ENCODE measurements around the gene SLC39A10.

Gene SLC39A10

DNA sequence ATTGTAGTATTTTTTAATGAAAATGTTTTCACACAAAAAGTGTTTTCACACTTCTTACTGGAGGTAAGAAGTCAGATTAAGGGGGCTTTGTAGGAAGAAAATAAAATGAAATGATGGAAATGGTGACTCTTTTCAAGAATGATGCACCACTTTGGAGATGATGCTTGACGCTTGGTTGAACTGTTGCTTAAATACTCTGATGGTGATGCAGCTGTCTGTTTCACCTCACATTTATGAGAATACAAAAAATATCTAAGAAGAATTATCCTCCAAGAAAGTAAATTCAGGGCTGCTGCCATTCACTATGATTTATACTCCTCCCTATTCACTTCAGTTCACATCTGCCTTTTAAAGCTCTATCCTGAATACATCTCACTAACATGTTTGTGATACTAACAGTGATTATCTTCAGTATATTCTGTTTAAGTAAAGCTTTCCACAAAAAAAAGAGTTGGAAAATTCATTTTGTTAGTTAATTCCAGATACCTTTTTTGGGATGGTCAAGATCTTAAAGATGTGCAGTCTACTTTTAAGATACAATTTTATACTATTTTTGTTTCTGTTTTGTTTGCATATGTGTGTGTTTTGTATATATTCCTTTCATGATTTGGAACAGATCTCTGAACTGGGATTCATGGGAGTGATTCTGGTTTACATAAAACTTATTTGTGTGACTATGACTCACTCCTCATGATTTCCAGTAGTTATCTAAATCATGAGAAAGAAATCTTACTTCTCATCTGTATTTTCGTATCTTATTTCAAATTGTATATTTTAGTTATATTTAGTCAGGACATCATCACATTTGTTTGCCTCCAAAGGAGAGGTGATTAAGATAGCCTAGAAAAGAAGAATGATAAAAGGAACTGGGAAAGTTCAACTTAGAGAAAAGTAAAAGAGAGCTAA is 53.1 kb downstream of the SLC39A10 start:
- H3K4me3 ChIP-seq (ENCODE audit: low read length), result no peak overlapping the region
- no peaks in the 10 kb centered on the region for H3K27me3 ChIP-seq (ENCODE audit: low read depth, low read length)
- H3K79me2 ChIP-seq (ENCODE audit: low read length), result no peaks in the 10 kb centered on the region
- no peak overlapping the region for H3K9ac ChIP-seq (ENCODE audit: low read length)
- no peaks in the 10 kb centered on the region for H3K9me3 ChIP-seq (ENCODE audit: insufficient read depth, low read length)
- H3K27ac ChIP-seq (ENCODE audit: low read length), result no peak overlapping the region
- H3K4me2 ChIP-seq (ENCODE audit: low read length), result no peak overlapping the region
- no peak overlapping the region for H2AFZ ChIP-seq (ENCODE audit: low read depth, low read length)
- peaks cover 2% of the 10 kb centered on the region for H3K36me3 ChIP-seq (replicated peaks; ENCODE audit: low read depth, low read length)
- H3K4me1 ChIP-seq (ENCODE audit: low read length), result no peaks in the 10 kb centered on the region
- TF ChIP-seq, protein P1, sequence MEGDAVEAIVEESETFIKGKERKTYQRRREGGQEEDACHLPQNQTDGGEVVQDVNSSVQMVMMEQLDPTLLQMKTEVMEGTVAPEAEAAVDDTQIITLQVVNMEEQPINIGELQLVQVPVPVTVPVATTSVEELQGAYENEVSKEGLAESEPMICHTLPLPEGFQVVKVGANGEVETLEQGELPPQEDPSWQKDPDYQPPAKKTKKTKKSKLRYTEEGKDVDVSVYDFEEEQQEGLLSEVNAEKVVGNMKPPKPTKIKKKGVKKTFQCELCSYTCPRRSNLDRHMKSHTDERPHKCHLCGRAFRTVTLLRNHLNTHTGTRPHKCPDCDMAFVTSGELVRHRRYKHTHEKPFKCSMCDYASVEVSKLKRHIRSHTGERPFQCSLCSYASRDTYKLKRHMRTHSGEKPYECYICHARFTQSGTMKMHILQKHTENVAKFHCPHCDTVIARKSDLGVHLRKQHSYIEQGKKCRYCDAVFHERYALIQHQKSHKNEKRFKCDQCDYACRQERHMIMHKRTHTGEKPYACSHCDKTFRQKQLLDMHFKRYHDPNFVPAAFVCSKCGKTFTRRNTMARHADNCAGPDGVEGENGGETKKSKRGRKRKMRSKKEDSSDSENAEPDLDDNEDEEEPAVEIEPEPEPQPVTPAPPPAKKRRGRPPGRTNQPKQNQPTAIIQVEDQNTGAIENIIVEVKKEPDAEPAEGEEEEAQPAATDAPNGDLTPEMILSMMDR (IDR thresholded peaks at IDR 0.05; ENCODE audit: low read depth, low read length), result no peak
- TF ChIP-seq EZH2phosphoT487 (IDR thresholded peaks at IDR 0.05; ENCODE audit: low read depth), result no peak
- no peaks in the 10 kb centered on the region for H4K20me1 ChIP-seq (ENCODE audit: insufficient read depth, low read length)

DNA sequence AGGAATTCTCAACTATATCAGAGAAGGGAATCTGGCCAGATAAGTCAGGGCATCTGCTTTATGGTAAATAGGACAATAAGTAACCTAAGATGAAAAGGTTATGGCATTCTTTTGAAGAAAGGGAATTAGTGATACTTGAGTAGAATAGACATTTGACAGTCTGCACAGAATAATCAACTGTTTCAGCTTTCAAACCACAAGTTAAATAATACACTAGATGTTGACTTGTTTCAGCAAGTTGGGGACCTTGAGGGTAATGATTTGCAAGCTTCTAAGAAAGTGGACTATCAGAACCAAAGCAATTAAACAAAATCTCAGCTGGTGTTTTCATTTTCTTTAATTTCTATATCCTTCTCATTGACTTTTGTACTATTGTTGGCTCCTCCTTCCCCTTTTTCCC is 54.5 kb downstream of the SLC39A10 start:
- TF ChIP-seq EZH2phosphoT487 (IDR thresholded peaks at IDR 0.05; ENCODE audit: low read depth), result no peak
- TF ChIP-seq, protein P1 (IDR thresholded peaks at IDR 0.05; ENCODE audit: low read depth, low read length), result no peak
- Histone ChIP-seq H4K20me1 (ENCODE audit: insufficient read depth, low read length) (no peaks in the 10 kb centered on the region), H3K4me3 (ENCODE audit: low read length) (no peak overlapping the region), H3K36me3 (replicated peaks; ENCODE audit: low read depth, low read length) (peaks cover 2% of the 10 kb centered on the region), H3K4me2 (ENCODE audit: low read length) (no peak overlapping the region), H3K9ac (ENCODE audit: low read length) (no peak overlapping the region), H3K79me2 (ENCODE audit: low read length) (no peaks in the 10 kb centered on the region), H3K27me3 (ENCODE audit: low read depth, low read length) (no peaks in the 10 kb centered on the region), H3K27ac (ENCODE audit: low read length) (no peak overlapping the region), H3K4me1 (ENCODE audit: low read length) (no peaks in the 10 kb centered on the region), H3K9me3 (ENCODE audit: insufficient read depth, low read length) (no peaks in the 10 kb centered on the region), H2AFZ (ENCODE audit: low read depth, low read length) (no peak overlapping the region)

DNA sequence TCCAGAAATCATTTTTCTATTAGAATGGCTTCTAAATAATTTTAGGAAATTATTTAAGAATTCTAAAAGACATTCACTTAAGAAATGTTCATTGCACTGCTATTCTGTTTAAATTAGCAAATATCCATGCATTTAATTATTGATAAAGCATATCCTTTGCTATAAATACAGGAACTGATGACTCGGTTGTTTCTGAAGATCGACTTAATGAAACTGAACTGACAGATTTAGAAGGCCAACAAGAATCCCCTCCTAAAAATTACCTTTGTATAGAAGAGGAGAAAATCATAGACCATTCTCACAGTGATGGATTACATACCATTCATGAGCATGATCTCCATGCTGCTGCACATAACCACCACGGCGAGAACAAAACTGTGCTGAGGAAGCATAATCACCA is 59.4 kb downstream of the SLC39A10 start:
- Histone ChIP-seq H3K9me3 (ENCODE audit: insufficient read depth, low read length) (no peaks in the 10 kb centered on the region), H3K79me2 (ENCODE audit: low read length) (no peaks in the 10 kb centered on the region), H4K20me1 (ENCODE audit: insufficient read depth, low read length) (no peaks in the 10 kb centered on the region), H3K4me3 (ENCODE audit: low read length) (no peak overlapping the region), H3K4me1 (ENCODE audit: low read length) (no peaks in the 10 kb centered on the region), H3K9ac (ENCODE audit: low read length) (no peak overlapping the region), H3K27ac (ENCODE audit: low read length) (no peak overlapping the region), H2AFZ (ENCODE audit: low read depth, low read length) (no peak overlapping the region), H3K27me3 (ENCODE audit: low read depth, low read length) (no peaks in the 10 kb centered on the region), H3K36me3 (replicated peaks; ENCODE audit: low read depth, low read length) (peaks cover 9% of the 10 kb centered on the region), H3K4me2 (ENCODE audit: low read length) (no peak overlapping the region)
- TF ChIP-seq, protein P1 (IDR thresholded peaks at IDR 0.05; ENCODE audit: low read depth, low read length), result no peak
- no peak for TF ChIP-seq EZH2phosphoT487 (IDR thresholded peaks at IDR 0.05; ENCODE audit: low read depth)

DNA sequence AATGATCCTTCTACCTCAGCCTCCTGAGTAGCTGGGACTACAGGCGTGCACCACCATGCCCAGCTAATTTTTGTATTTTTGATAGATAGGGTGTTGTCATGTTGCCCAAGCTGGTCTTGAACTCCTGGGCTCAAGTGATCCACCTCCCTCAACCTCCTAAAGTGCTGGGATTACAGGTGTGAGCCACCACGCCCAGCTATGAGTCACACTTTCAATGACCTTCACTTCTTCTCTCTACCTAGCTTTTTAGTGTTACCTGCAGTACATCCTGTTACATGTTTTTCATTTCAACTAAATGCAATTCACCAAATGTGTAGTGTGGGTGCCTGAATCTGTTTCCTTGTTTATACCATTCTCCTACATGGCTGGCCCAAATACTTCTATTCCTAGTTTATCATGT is 64.0 kb downstream of the SLC39A10 start:
- Histone ChIP-seq H3K4me3 (ENCODE audit: low read length) (no peak overlapping the region), H2AFZ (ENCODE audit: low read depth, low read length) (no peak overlapping the region), H3K9ac (ENCODE audit: low read length) (no peak overlapping the region), H3K27me3 (ENCODE audit: low read depth, low read length) (no peaks in the 10 kb centered on the region), H3K27ac (ENCODE audit: low read length) (no peak overlapping the region), H3K79me2 (ENCODE audit: low read length) (no peaks in the 10 kb centered on the region), H4K20me1 (ENCODE audit: insufficient read depth, low read length) (no peaks in the 10 kb centered on the region), H3K36me3 (replicated peaks; ENCODE audit: low read depth, low read length) (peaks cover 10% of the 10 kb centered on the region), H3K4me1 (ENCODE audit: low read length) (no peaks in the 10 kb centered on the region), H3K9me3 (ENCODE audit: insufficient read depth, low read length) (no peaks in the 10 kb centered on the region), H3K4me2 (ENCODE audit: low read length) (no peak overlapping the region)
- TF ChIP-seq, protein P1 (IDR thresholded peaks at IDR 0.05; ENCODE audit: low read depth, low read length), result no peak
- no peak for TF ChIP-seq EZH2phosphoT487 (IDR thresholded peaks at IDR 0.05; ENCODE audit: low read depth)

All from OCI-LY3 (cell line).